Transverse colon (tissue), 4 donors: ENCODE results near the gene ZNF664. TPM values are rescaled to one million over a fixed set of nuclear protein-coding genes. Genes with fewer than 3 reads are reported as not detected.

Source experiments
- DNase-seq: peaks from one replicate; pipeline ENCODE4 v3.0.0-alpha.2; 2019
- H3K27ac ChIP-seq, 4 donors: fragments of 200-600 bp; sonication (generic); 2 replicates each; pipeline ENCODE4 v1.5.1; 2016 to 2018; ENCODE audit warnings: inconsistent platforms in 4 of 4
- H3K27me3 ChIP-seq: fragments of 200-600 bp; sonication (generic); 2 replicates; pipeline ENCODE4 v1.5.1; 2017; ENCODE audit warnings: inconsistent platforms
- H3K36me3 ChIP-seq, 4 donors: fragments of 200-600 bp; sonication (generic); 2 replicates each; pipeline ENCODE4 v1.5.1; 2017 to 2019; ENCODE audit warnings: inconsistent platforms in 4 of 4
- H3K4me1 ChIP-seq, 4 donors: fragments of 200-600 bp; sonication (generic); 2 replicates each; pipeline ENCODE4 v1.5.1; 2017 to 2020; ENCODE audit warnings: inconsistent platforms in 4 of 4
- H3K4me3 ChIP-seq, 4 donors: fragments of 200-600 bp; sonication (generic); 1 replicate in 1 of 4; 2 replicates in 3 of 4; pipeline versions ENCODE4 v1.5.1 to v1.6.1; 2017 to 2019; ENCODE audit warnings: inconsistent platforms in 4 of 4
- H3K9me3 ChIP-seq, 2 donors: fragments of 200-600 bp; sonication (generic); 2 replicates each; pipeline ENCODE4 v1.5.1; 2017 to 2019; ENCODE audit warnings: inconsistent platforms in 2 of 2
- EP300 ChIP-seq: sonication (generic); formaldehyde crosslinking; IDR thresholded peaks from one replicate; pipeline ENCODE4 v1.6.1; 2017; ENCODE audit warnings: antibody characterized with exemption, low read depth
- POLR2A ChIP-seq: fragments of 450-650 bp; IDR thresholded peaks from one replicate; pipeline ENCODE4 v1.6.1; 2016; ENCODE audit warnings: antibody characterized with exemption, mild to moderate bottlenecking, moderate library complexity
- POLR2AphosphoS5 ChIP-seq, 3 donors: sonication (generic); formaldehyde crosslinking; IDR thresholded peaks; one replicate each; pipeline ENCODE4 v1.6.1; 2016; ENCODE audit warnings: antibody characterized with exemption in 3 of 3
- WGBS, 2 donors: methylation state at CpG; one replicate each; pipeline ENCODE4 v1.1.5; 2018; ENCODE audit warnings: low coverage in 1 of 2; 5-methylcytosine and 5-hydroxymethylcytosine counted together
- in situ Hi-C, 4 donors: fragments of 200-750 bp; cut with MboI; loops; one replicate each; pipeline versions ENCODE4 v1.15.0 to v1.15.1; 2017; ENCODE audit warnings: low sequenced_read_pairs in 3 of 4, low pct_ligation_motif_present in 1 of 4, low pct_unique_long_range_greater_than_20kb in 1 of 4
- intact Hi-C: fragments of 100-400 bp; cut with DNase I; formaldehyde crosslinking; loops from one replicate; pipeline ENCODE4 v1.15.1; 2023; ENCODE audit warnings: low total_unique reads
- total RNA-seq, 4 donors: library from RNA; depleted of rRNA; stranded (reverse); fragments of >200 nt; gene quantifications; one replicate each; pipeline ENCODE4 v1.1.0, GENCODE V29; 2016
- TF ChIP-seq, protein P1 (sequence below), 5 experiments: fragments of 200-600 bp in 3 of 5; fragments of 450-650 bp in 2 of 5; sonication (generic) in 3 of 5; IDR thresholded peaks; 1 replicate in 2 of 5; 2 replicates in 3 of 5; pipeline ENCODE4 v1.5.1; 2016 to 2017; ENCODE audit warnings: antibody characterized with exemption in 5 of 5, inconsistent platforms in 3 of 5, mild to moderate bottlenecking in 2 of 5, moderate library complexity in 1 of 5

The ZNF664 gene
- total RNA-seq, 4 donors from 2014 or later, result 84.4 to 144 (median 103) TPM

DNA sequence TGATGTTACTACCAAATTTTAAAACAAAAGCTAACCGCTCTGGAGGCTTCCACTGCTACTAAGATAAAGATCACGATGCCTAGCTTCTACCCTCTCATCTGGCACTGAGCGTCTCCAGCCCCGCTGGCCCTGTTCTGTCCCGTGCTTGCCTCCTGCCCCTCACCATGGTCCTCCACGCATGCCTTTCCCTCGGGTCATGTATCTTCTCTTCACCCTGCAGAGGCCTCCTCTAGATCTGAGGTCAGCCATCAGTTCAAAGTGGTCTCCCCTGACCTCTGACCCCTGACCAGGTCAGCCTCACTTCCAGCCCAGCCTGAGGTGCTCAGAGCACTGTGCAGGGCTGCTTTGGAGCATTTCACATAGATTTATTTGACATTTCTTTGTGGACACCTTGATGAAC is 28.3 kb downstream of the ZNF664 start:
- intact Hi-C loops, result no loop called here
- Histone ChIP-seq H3K27me3 (no peaks in the 10 kb centered on the region), H3K9me3 (no peaks in the 10 kb centered on the region), H3K27ac (no peak overlapping the region), H3K36me3 (no peaks in the 10 kb centered on the region), H3K4me1 (no peaks in the 10 kb centered on the region), H3K4me3 (no peak overlapping the region)
- TF ChIP-seq POLR2AphosphoS5 (IDR thresholded peaks at IDR 0.05) (no peak), EP300 (no peak), POLR2A (no peak)
- TF ChIP-seq, protein P1, sequence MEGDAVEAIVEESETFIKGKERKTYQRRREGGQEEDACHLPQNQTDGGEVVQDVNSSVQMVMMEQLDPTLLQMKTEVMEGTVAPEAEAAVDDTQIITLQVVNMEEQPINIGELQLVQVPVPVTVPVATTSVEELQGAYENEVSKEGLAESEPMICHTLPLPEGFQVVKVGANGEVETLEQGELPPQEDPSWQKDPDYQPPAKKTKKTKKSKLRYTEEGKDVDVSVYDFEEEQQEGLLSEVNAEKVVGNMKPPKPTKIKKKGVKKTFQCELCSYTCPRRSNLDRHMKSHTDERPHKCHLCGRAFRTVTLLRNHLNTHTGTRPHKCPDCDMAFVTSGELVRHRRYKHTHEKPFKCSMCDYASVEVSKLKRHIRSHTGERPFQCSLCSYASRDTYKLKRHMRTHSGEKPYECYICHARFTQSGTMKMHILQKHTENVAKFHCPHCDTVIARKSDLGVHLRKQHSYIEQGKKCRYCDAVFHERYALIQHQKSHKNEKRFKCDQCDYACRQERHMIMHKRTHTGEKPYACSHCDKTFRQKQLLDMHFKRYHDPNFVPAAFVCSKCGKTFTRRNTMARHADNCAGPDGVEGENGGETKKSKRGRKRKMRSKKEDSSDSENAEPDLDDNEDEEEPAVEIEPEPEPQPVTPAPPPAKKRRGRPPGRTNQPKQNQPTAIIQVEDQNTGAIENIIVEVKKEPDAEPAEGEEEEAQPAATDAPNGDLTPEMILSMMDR (IDR thresholded peaks at IDR 0.05), result no peak
- no peak for DNase-seq
- in situ Hi-C loops, result no loop called here
- WGBS, 2 donors, result 91 to 94% methylated on average over 7 of the region's 7 CpGs

DNA sequence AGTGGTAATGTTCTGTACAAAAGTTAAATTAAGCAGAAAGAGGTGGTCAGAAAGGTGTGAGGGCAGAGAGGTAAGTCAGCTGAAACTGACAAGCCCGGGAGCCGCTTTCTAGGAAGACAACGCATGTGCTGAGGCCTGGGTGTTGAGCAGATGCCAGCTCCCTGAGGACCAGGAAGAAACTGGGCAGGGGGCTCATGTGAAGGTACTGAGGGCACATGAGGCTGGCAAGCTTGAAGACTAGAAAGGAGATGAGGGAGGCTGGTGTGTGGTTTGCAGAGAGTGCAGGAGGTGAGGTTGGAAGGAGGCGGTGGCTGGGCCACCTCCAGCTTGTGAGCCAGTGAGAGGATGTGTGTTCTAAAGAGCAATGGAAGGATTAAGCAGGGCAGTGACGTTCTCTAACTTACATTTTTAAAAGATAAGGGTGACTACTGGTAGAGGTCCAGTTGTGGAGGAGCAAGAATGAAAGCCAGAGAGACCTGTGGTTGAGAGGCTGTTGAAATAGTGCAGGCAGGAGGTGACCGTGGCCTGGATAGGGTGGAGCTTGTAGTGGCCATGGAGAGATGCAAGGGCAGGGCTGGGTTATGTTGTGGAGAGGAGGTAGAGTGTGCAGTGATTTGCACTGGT is 29.1 kb downstream of the ZNF664 start:
- no peaks in the 10 kb centered on the region for H3K36me3 ChIP-seq
- TF ChIP-seq, protein P1 (IDR thresholded peaks at IDR 0.05), result no peak
- TF ChIP-seq POLR2AphosphoS5 (IDR thresholded peaks at IDR 0.05) (no peak), POLR2A (no peak), EP300 (no peak)
- H3K27ac ChIP-seq, result no peak overlapping the region
- intact Hi-C loops (no loop called here), in situ Hi-C loops (no loop called here)
- H3K9me3 ChIP-seq, result no peaks in the 10 kb centered on the region
- WGBS, 2 donors, result 92 to 93% methylated on average over 4 to 6 of the region's 6 CpGs
- H3K4me1 ChIP-seq, result no peaks in the 10 kb centered on the region
- no peaks in the 10 kb centered on the region for H3K27me3 ChIP-seq
- DNase-seq, result no peak
- H3K4me3 ChIP-seq, result no peak overlapping the region

DNA sequence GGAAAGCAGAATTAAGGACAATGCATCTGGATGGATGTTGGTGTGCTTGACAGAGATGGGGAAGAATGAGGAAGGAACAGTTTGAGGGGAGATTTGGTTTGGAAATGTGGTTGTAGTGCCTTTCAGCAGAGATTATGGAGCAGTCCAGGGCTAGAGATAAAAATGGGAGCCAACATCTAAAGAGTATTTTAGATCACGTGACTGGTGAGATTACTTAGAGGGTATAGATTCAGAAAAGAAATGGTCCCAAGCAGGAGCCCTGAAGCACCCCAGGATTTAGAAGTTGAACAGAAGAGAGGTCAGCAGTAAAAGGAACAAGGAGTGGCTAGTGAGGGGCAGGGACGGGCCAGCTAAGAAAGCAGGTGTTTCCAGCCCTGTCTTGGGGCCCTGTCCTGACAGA is 29.6 kb downstream of the ZNF664 start:
- DNase-seq, result no peak
- intact Hi-C loops (no loop called here), in situ Hi-C loops (no loop called here)
- Histone ChIP-seq H3K4me1 (no peaks in the 10 kb centered on the region), H3K4me3 (no peak overlapping the region), H3K27ac (no peak overlapping the region), H3K36me3 (no peaks in the 10 kb centered on the region), H3K27me3 (no peaks in the 10 kb centered on the region), H3K9me3 (no peaks in the 10 kb centered on the region)
- 83 to 98% methylated on average over 1 to 2 of the region's 2 CpGs for WGBS, 2 donors
- TF ChIP-seq EP300 (no peak), POLR2AphosphoS5 (IDR thresholded peaks at IDR 0.05) (no peak), POLR2A (no peak)
- TF ChIP-seq, protein P1 (IDR thresholded peaks at IDR 0.05), result no peak

DNA sequence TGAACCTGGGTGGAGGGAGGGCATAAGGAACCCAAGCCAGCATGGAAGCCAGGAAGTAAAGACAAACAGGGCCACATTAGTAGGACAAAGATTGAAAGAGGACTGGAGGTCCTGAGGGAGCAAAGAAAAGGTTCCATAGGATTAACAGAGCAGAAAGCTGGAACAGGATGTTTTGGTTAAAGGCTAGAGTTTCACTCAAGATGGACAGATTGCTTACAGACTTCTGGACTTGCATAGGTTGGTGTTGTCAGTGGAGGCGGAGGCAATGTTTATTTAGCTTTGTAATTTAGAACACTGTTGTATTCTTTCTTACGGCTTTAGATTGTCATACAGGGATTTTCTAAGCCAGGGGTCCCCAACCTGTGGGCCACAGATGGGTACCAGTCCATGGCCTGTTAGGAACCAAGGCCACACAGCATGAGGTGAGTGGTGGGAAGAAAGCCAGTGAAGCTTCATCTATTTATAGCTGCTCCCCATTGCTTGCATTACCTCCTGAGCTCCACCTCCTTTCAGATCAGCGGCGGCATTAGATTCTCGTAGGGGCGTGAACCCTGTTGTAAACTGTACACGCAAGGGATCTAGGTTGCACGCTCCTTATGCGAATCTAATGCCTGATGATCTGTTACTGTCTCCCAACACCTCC is 31.3 kb downstream of the ZNF664 start:
- Histone ChIP-seq H3K27ac (no peak overlapping the region), H3K4me3 (no peak overlapping the region), H3K36me3 (peaks cover 0 to under 1% (median 0%) of the 10 kb centered on the region in 4 donors), H3K9me3 (no peaks in the 10 kb centered on the region), H3K27me3 (no peaks in the 10 kb centered on the region), H3K4me1 (no peaks in the 10 kb centered on the region)
- intact Hi-C loops, result no loop called here
- TF ChIP-seq POLR2AphosphoS5 (IDR thresholded peaks at IDR 0.05), result no peak
- TF ChIP-seq, protein P1 (IDR thresholded peaks at IDR 0.05), result no peak
- no peak for TF ChIP-seq POLR2A
- TF ChIP-seq EP300, result no peak
- DNase-seq, result no peak
- in situ Hi-C loops, result no loop called here
- 90 to 93% methylated on average over 3 to 9 of the region's 9 CpGs for WGBS, 2 donors
